ENCODE data around the gene RAB37.

The RAB37 gene

GRCh38 chr17:74732042-74732867 is 4.8 kb upstream of the RAB37 start:
- no peak overlapping the region for H3K4me3 ChIP-seq (ENCODE audit: low read depth, low read length)
- no peak for TF ChIP-seq CTCF (IDR thresholded peaks at IDR 0.05; ENCODE audit: low read depth, low read length)

GRCh38 chr17:74733365-74734122 is 3.5 kb upstream of the RAB37 start:
- no peak for TF ChIP-seq CTCF (IDR thresholded peaks at IDR 0.05; ENCODE audit: low read depth, low read length)

GRCh38 chr17:74734256-74734655 is 2.8 kb upstream of the RAB37 start:
- TF ChIP-seq CTCF (IDR thresholded peaks at IDR 0.05; ENCODE audit: low read depth, low read length) = no peak
- no peak overlapping the region for H3K4me3 ChIP-seq (ENCODE audit: low read depth, low read length)

More at GRCh38 chr17:74733365-74734122, 3.5 kb upstream of the RAB37 start:
- no peak overlapping the region for H3K4me3 ChIP-seq (ENCODE audit: low read depth, low read length)

GRCh38 chr17:74737299-74738050 is 419 bp downstream of the RAB37 start:
- TF ChIP-seq CTCF (IDR thresholded peaks at IDR 0.05; ENCODE audit: low read depth, low read length) = peak; percentile 20
- 0 out of 2 replicates have a peak overlapping the region, but pooled peaks have one; percentile 12 for H3K4me3 ChIP-seq (ENCODE audit: low read depth, low read length)

GRCh38 chr17:74738051-74738996 is 1.3 kb downstream of the RAB37 start:
- 0 out of 2 replicates have a peak overlapping the region, but pooled peaks have one; percentile 12 for H3K4me3 ChIP-seq (ENCODE audit: low read depth, low read length)
- no peak for TF ChIP-seq CTCF (IDR thresholded peaks at IDR 0.05; ENCODE audit: low read depth, low read length)

GRCh38 chr17:74739227-74739831 is 2.3 kb downstream of the RAB37 start:
- H3K4me3 ChIP-seq (ENCODE audit: low read depth, low read length) = no peak overlapping the region
- TF ChIP-seq CTCF (IDR thresholded peaks at IDR 0.05; ENCODE audit: low read depth, low read length) = no peak

Data from WI38 (cell line).